Lower leg skin (tissue), 3 donors: ENCODE measurements around the gene NTRK3.

ENCODE experiments used
- POLR2A ChIP-seq, 2 donors: fragments of 450-650 bp; IDR thresholded peaks; one replicate each; pipeline ENCODE4 v1.6.1; 2016 to 2017; ENCODE audit warnings: antibody characterized with exemption in 2 of 2, mild to moderate bottlenecking in 1 of 2, moderate library complexity in 1 of 2
- TF ChIP-seq, protein P1 (sequence below), 3 donors: fragments of 450-650 bp; IDR thresholded peaks; one replicate each; pipeline ENCODE4 v1.5.1; 2016; ENCODE audit warnings: antibody characterized with exemption in 3 of 3, mild to moderate bottlenecking in 3 of 3, moderate library complexity in 2 of 3

DNA sequence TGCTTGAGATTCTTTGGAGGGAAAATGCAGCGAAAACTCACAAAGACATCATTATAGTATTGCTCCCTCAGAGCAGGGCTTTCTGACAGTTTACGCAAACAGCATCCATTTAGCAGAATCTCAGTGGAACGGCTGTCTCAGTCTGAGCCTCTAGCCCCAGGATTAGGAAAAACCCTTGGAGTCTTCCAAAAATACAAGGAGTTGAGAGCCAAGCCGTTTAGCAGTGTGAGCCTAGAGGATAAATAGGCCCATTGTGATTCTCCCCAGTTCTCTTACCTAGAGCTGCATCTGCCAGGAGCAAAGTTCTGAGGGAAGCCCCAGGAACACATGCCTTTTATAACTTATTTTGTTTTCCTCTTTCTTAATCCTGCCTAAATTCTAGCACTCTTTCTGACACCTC is 359.6 kb downstream of the NTRK3 start:
- TF ChIP-seq, protein P1, sequence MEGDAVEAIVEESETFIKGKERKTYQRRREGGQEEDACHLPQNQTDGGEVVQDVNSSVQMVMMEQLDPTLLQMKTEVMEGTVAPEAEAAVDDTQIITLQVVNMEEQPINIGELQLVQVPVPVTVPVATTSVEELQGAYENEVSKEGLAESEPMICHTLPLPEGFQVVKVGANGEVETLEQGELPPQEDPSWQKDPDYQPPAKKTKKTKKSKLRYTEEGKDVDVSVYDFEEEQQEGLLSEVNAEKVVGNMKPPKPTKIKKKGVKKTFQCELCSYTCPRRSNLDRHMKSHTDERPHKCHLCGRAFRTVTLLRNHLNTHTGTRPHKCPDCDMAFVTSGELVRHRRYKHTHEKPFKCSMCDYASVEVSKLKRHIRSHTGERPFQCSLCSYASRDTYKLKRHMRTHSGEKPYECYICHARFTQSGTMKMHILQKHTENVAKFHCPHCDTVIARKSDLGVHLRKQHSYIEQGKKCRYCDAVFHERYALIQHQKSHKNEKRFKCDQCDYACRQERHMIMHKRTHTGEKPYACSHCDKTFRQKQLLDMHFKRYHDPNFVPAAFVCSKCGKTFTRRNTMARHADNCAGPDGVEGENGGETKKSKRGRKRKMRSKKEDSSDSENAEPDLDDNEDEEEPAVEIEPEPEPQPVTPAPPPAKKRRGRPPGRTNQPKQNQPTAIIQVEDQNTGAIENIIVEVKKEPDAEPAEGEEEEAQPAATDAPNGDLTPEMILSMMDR (IDR thresholded peaks at IDR 0.05), result no peak
- no peak for TF ChIP-seq POLR2A (IDR thresholded peaks at IDR 0.05)
